Heart right ventricle (tissue), 16 donors: ENCODE results near the gene DNAJC3. TPM values are rescaled to one million over a fixed set of nuclear protein-coding genes. Genes with fewer than 3 reads are reported as not detected.

Source experiments
- ATAC-seq, 8 donors: fragments of 200-7000 bp; cut with Tn5 transposase; one replicate each; pipeline ENCODE4 v1.9.1; 2020; ENCODE audit warnings: mild to moderate bottlenecking in 8 of 8, moderate library complexity in 8 of 8, moderate number of reproducible peaks in 1 of 8
- DNase-seq, 2 donors: peaks; one replicate each; pipeline ENCODE4 v3.0.0-alpha.2; 2020
- H3K27ac ChIP-seq, 10 donors: fragments of 200-600 bp; sonication (generic) in 2 of 10; one replicate each; pipeline versions ENCODE4 v1.5.0 to v1.8.0; 2020 to 2022; ENCODE audit warnings: mild to moderate bottlenecking in 3 of 10
- H3K27me3 ChIP-seq, 7 donors: fragments of 200-600 bp; one replicate each; pipeline ENCODE4 v1.8.0; 2021 to 2022; ENCODE audit warnings: mild to moderate bottlenecking in 2 of 7
- H3K36me3 ChIP-seq, 9 donors: fragments of 200-600 bp; sonication (generic) in 1 of 9; one replicate each; pipeline versions ENCODE4 v1.5.0 to v1.8.0; 2020 to 2022; ENCODE audit warnings: mild to moderate bottlenecking in 2 of 9
- H3K4me1 ChIP-seq, 9 donors: fragments of 200-600 bp; sonication (generic) in 1 of 9; one replicate each; pipeline versions ENCODE4 v1.5.0 to v1.8.0; 2020 to 2022; ENCODE audit warnings: mild to moderate bottlenecking in 4 of 9
- H3K4me3 ChIP-seq, 10 donors: fragments of 200-600 bp; sonication (generic) in 2 of 10; one replicate each; pipeline versions ENCODE4 v1.5.0 to v1.8.0; 2020 to 2022; ENCODE audit warnings: mild to moderate bottlenecking in 7 of 10, moderate library complexity in 2 of 10
- H3K9me3 ChIP-seq, 11 donors: fragments of 200-600 bp in 10 of 11; sonication (generic) in 2 of 11; one replicate each; pipeline versions ENCODE4 v1.5.0 to v1.8.0; 2013 to 2022; ENCODE audit warnings: mild to moderate bottlenecking in 2 of 11, control low read depth in 1 of 11, moderate library complexity in 1 of 11
- CTCF ChIP-seq, 9 donors: fragments of 200-600 bp; sonication (generic) in 2 of 9; IDR thresholded peaks; one replicate each; pipeline versions ENCODE4 v1.5.0 to v1.8.0; 2021 to 2022; ENCODE audit warnings: antibody characterized with exemption in 9 of 9, mild to moderate bottlenecking in 5 of 9, moderate library complexity in 1 of 9
- WGBS, 2 donors: extraction: QIAGEN DNeasy Blood & Tissue Kit; methylation state at CpG; one replicate each; pipeline ENCODE4 v1.1.7; 2013; ENCODE audit warnings: inconsistent platforms in 1 of 2; 5-methylcytosine and 5-hydroxymethylcytosine counted together
- intact Hi-C, 10 donors: fragments of 100-400 bp; cut with DNase I; formaldehyde crosslinking; loops; one replicate each; pipeline versions ENCODE4 v1.11.1 to v1.14.2; 2022
- polyA plus RNA-seq, 2 donors: library from polyadenylated mRNA; stranded (reverse); fragments of 200-250 nt; gene quantifications; one replicate each; pipeline ENCODE4 v1.2.3, GENCODE V29; 2013
- total RNA-seq, 10 donors: library from RNA; stranded (reverse); fragmentation: NEBNext Ultra II Directional in 3 of 10; extraction: Animal tissue kit (Norgen Biotek cat#: 25700) in 3 of 10; gene quantifications; one replicate each; pipeline versions ENCODE4 v1.2.1 to v1.2.4, GENCODE V29; 2021 to 2023
- donor health status: Arrhythmogenic right ventricular cardiomyopathy.
- donor health status: ischemic (EF 13 %, LVEDD 7.1; RV severe dilation, severe dysfunction).
- donor health status: healthy with polysubstance abuse.
- donor health status: DM: no; HTN: yes; CAD: no.
- donor health status: DM: no; HTN: no; CAD: no.
- donor health status: ischemic (EF 25% LVEDD 6.9; RV normal size, moderate dysfunction).
- donor health status: ischemic (EF 25% LVEDD 5.7; RV mildly dilated, moderate dysfunction).
- donor health status: healthy.
- donor health status: DM: yes; HTN: yes; CAD: no.
- donor health status: Ischemic cardiomyopathy.
- donor health status: ischemic (EF 35%, LVEDD 5.7; RV mildly dilated, moderate dysfunction).
- donor health status: nonischemic (EF 11% LVEDD 7.7; RV severe dilation, severe dysfunction).
- donor health status: DM: yes; HTN: yes; CAD: no.
- donor health status: PGD.
- donor health status: ischemic (EF 29% LVEDD 5.4; RV normal size, mild dysfunction).
- donor health status: nonischemic (EF 23%, LVEDD 6.1; RV moderate dilation, normal function).

The DNAJC3 gene
- total and polyA plus RNA-seq, 12 donors = 9.3 to 40.9 (median 31.2) TPM

- H3K4me3 ChIP-seq = peak overlapping the region; percentile 15 to 73 (median 46)
- intact Hi-C loops = no loop called here
- H3K36me3 ChIP-seq = peaks cover 0 to 2% (median 0%) of the 10 kb centered on the region in 9 donors
- no peak overlapping the region for H3K27ac ChIP-seq
- ATAC-seq (peak; percentile 48 to 77 (median 60)), DNase-seq (peak in 1 of 2 donors; percentile 54)
- WGBS, 2 donors = 8 to 10% methylated on average over 35 of the region's 35 CpGs
- H3K4me1 ChIP-seq = peaks cover 0 to 34% (median 22%) of the 10 kb centered on the region in 9 donors
- H3K9me3 ChIP-seq = no peaks in the 10 kb centered on the region
- peaks cover 0 to 66% (median 33%) of the 10 kb centered on the region in 7 donors for H3K27me3 ChIP-seq
- no peak for TF ChIP-seq CTCF (IDR thresholded peaks at IDR 0.05)
Measured at GRCh38 chr13:95642028-95642621, 34.8 kb upstream of the DNAJC3 start.

- DNase-seq (no peak), ATAC-seq (no peak)
- H3K36me3 ChIP-seq = no peaks in the 10 kb centered on the region
- H3K27me3 ChIP-seq = peaks cover 0 to 66% (median 33%) of the 10 kb centered on the region in 7 donors
- TF ChIP-seq CTCF (IDR thresholded peaks at IDR 0.05) = no peak
- H3K4me1 ChIP-seq = peaks cover 0 to 34% (median 22%) of the 10 kb centered on the region in 9 donors
- intact Hi-C loops = no loop called here
- H3K4me3 ChIP-seq = peak overlapping the region in 7 of 10 donors; percentile 63 to 73 (median 70)
- 72 to 76% methylated on average over 3 of the region's 3 CpGs for WGBS, 2 donors
- no peaks in the 10 kb centered on the region for H3K9me3 ChIP-seq
- peak overlapping the region in 2 of 10 donors; percentile 68 to 77 for H3K27ac ChIP-seq
Measured at GRCh38 chr13:95642999-95643398, 33.9 kb upstream of the DNAJC3 start.

GRCh38 chr13:95643571-95643935, 33.4 kb upstream of the DNAJC3 start:
- peak in 5 of 8 donors; percentile 1 to 16 (median 10) for ATAC-seq
- no peak for TF ChIP-seq CTCF (IDR thresholded peaks at IDR 0.05)
- intact Hi-C loops = no loop called here

GRCh38 chr13:95643936-95644598, 32.9 kb upstream of the DNAJC3 start:
- Histone ChIP-seq H3K9me3 (no peaks in the 10 kb centered on the region), H3K27me3 (peaks cover 0 to 66% (median 33%) of the 10 kb centered on the region in 7 donors), H3K4me3 (peak overlapping the region; percentile 60 to 73 (median 66)), H3K36me3 (no peaks in the 10 kb centered on the region), H3K27ac (peak overlapping the region; percentile 39 to 80 (median 68)), H3K4me1 (peaks cover 0 to 34% (median 22%) of the 10 kb centered on the region in 9 donors)
- 0 to 1% methylated on average over 61 to 62 of the region's 62 CpGs for WGBS, 2 donors
- ATAC-seq (peak; percentile 50 to 76 (median 56)), DNase-seq (peak in 1 of 2 donors; percentile 24)
- intact Hi-C loops = no loop called here
- TF ChIP-seq CTCF (IDR thresholded peaks at IDR 0.05) = no peak

More at GRCh38 chr13:95643571-95643935, 33.4 kb upstream of the DNAJC3 start:
- 10 to 11% methylated on average over 16 of the region's 16 CpGs for WGBS, 2 donors
- DNase-seq = no peak
- Histone ChIP-seq H3K4me1 (peaks cover 0 to 34% (median 22%) of the 10 kb centered on the region in 9 donors), H3K27ac (peak overlapping the region; percentile 39 to 80 (median 68)), H3K27me3 (peaks cover 0 to 66% (median 33%) of the 10 kb centered on the region in 7 donors), H3K36me3 (no peaks in the 10 kb centered on the region), H3K9me3 (no peaks in the 10 kb centered on the region), H3K4me3 (peak overlapping the region; percentile 60 to 73 (median 66))
